GM18907 (cell line): ENCODE results near the gene PAFAH1B1.
A peak's percentile ranks its signal among the peaks of the same experiment; 100 is the strongest.
"Not testable (repeated sequence)": the region's sequence is repeated elsewhere in the genome, so short reads cannot be mapped to it uniquely, and the experiment has no call there.

ENCODE experiments used
- ATAC-seq: cut with Tn5 transposase; IDR thresholded peaks from one replicate; pipeline ENCODE4 v1.9.1; 2021; ENCODE audit warnings: mild to moderate bottlenecking, moderate library complexity; ENCODE audit not compliant: unreplicated experiment

Gene PAFAH1B1

GRCh38 chr17:2593821-2594721, 617 bp downstream of the PAFAH1B1 start:
- ATAC-seq: peak; percentile 58

- no peak for ATAC-seq
These were observed 1.5 kb downstream of the PAFAH1B1 start for GRCh38 chr17:2594722-2595599.

- ATAC-seq: no peak
These were observed 2.3 kb downstream of the PAFAH1B1 start for GRCh38 chr17:2595716-2596115.

GRCh38 chr17:2598166-2598565, 4.7 kb downstream of the PAFAH1B1 start:
- no peak for ATAC-seq

- ATAC-seq: no peak
These were observed 9.2 kb downstream of the PAFAH1B1 start for GRCh38 chr17:2602597-2603017.

GRCh38 chr17:2608350-2608913, 15.0 kb downstream of the PAFAH1B1 start:
- no peak for ATAC-seq

- ATAC-seq: no peak
These were observed 15.6 kb downstream of the PAFAH1B1 start for GRCh38 chr17:2609091-2609490.

GRCh38 chr17:2610195-2611175, 17.0 kb downstream of the PAFAH1B1 start:
- ATAC-seq: no peak

GRCh38 chr17:2611627-2612026, 18.2 kb downstream of the PAFAH1B1 start:
- no peak for ATAC-seq

- no peak for ATAC-seq
These were observed 19.2 kb downstream of the PAFAH1B1 start for GRCh38 chr17:2612630-2613029.

GRCh38 chr17:2613089-2613808, 19.8 kb downstream of the PAFAH1B1 start:
- no peak for ATAC-seq

- no peak for ATAC-seq
These were observed 22.4 kb downstream of the PAFAH1B1 start for GRCh38 chr17:2615882-2616281.

GRCh38 chr17:2621241-2621640, 27.8 kb downstream of the PAFAH1B1 start:
- ATAC-seq: no peak

- not testable (repeated sequence) for ATAC-seq
These were observed 28.5 kb downstream of the PAFAH1B1 start for GRCh38 chr17:2621951-2622405.

- ATAC-seq: not testable (repeated sequence)
These were observed 29.4 kb downstream of the PAFAH1B1 start for GRCh38 chr17:2622721-2623301.

GRCh38 chr17:2624292-2624731, 30.9 kb downstream of the PAFAH1B1 start:
- no peak for ATAC-seq

- ATAC-seq: not testable (repeated sequence)
These were observed 33.3 kb downstream of the PAFAH1B1 start for GRCh38 chr17:2626626-2627219.

- not testable (repeated sequence) for ATAC-seq
These were observed 35.5 kb downstream of the PAFAH1B1 start for GRCh38 chr17:2628922-2629321.
